MM.1S (cell line): ENCODE data around the gene IL17REL.

Source experiments
- CTCF ChIP-seq: fragments of 300-600 bp; sonication (generic); IDR thresholded peaks from 2 replicates; pipeline ENCODE4 v1.5.1; 2016; ENCODE audit warnings: antibody characterized with exemption, low read length, mixed read lengths
- EZH2 ChIP-seq: fragments of 300-600 bp; sonication (generic); optimal IDR thresholded peaks from 2 replicates; pipeline ENCODE3; 2017; ENCODE audit warnings: low read depth, mild to moderate bottlenecking, antibody characterized with exemption, low read length, mixed read lengths
- EZH2phosphoT487 ChIP-seq: fragments of 300-600 bp; sonication (generic); IDR thresholded peaks from 2 replicates; pipeline ENCODE4 v1.6.1; 2018; ENCODE audit warnings: antibody characterized with exemption, low read length

DNA sequence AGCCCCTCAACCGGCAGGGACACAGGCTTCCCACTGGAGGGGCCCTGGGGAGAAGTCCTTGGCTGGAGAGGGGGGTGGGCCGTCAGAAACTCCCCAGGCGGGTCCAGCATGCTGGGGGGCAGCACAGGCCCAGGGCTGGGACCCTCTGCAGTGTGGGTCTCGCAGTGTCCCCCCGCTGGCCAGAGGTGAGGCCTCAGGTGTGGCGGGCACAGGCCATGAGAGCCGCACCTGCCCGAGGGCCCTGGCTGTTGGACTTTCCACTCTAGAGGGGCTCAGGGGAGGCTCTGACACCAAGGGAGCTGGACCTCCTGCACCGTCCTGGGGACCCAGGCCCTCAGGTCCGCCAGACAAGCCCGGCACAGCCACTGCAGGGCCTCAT is 62.7 kb downstream of the IL17REL start:
- TF ChIP-seq EZH2 (no peak), CTCF (no peak), EZH2phosphoT487 (no peak)
